Activated CD8-positive, alpha-beta memory T cell treated with anti-CD3 and anti-CD28 coated beads for 36 hours (primary cell): ENCODE data around the gene TPD52L2. TPM values are rescaled to one million over a fixed set of nuclear protein-coding genes. Genes with fewer than 3 reads are reported as not detected.

Source experiments
- CTCF ChIA-PET: fragments of 350-600 bp; sonication (Branson Sonifier 250); formaldehyde crosslinking; loops from one replicate; lab custom pipeline; 2021; ENCODE audit warnings: antibody characterized with exemption; lab: Charles Lee
- POLR2A ChIA-PET: fragments of 350-600 bp; sonication (Branson Sonifier 250); formaldehyde crosslinking; loops from one replicate; lab custom pipeline; 2021; ENCODE audit warnings: antibody characterized with exemption; lab: Charles Lee
- total RNA-seq, 2 experiments: library from RNA; stranded (reverse); gene quantifications; one replicate each; pipeline ENCODE4 v1.2.3, GENCODE V29; 2021

TPD52L2 gene
- total RNA-seq, 2 experiments from 2014 or later = 62.7 to 67.0 TPM

- ChIA-PET POLR2A (no interaction called here), CTCF (interaction anchor here (0.9 kb wide), 1 partner anchor 32 kb away, joined by 3 read pairs; no protein-coding TSS in a partner anchor)
Observed at GRCh38 chr20:63833776-63834490, 31.1 kb upstream of the TPD52L2 start.

GRCh38 chr20:63834491-63834880 is 30.6 kb upstream of the TPD52L2 start:
- POLR2A ChIA-PET = no interaction called here
- CTCF ChIA-PET = no interaction called here

GRCh38 chr20:63835021-63835858 is 29.8 kb upstream of the TPD52L2 start:
- POLR2A ChIA-PET = no interaction called here
- CTCF ChIA-PET = no interaction called here

- ChIA-PET CTCF (interaction anchor here (0.6 kb wide), 1 partner anchor 871 kb away, joined by 3 read pairs; no protein-coding TSS in a partner anchor), POLR2A (no interaction called here)
Observed at GRCh38 chr20:63836458-63837344, 28.4 kb upstream of the TPD52L2 start.

DNA sequence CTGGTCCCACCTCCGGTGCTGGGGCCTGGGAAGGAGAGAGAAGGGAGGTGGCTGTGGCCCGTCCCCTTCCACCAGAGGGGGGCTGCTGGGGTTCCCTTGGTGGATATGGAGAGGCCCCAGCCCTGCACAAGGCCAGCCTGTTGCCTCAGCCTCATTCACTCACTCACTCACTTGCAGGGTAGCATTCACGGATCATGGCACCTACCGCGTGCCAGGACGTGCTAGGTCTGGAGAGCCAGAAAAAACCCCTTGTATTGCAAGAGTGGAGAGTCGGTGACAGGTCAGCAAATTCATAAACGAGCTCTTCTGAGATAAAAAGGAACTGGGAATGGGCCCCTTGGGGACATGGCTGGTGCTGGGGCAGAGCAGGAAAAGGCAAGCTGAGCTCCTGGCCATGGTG is 27.6 kb upstream of the TPD52L2 start:
- POLR2A ChIA-PET = no interaction called here
- CTCF ChIA-PET = no interaction called here

DNA sequence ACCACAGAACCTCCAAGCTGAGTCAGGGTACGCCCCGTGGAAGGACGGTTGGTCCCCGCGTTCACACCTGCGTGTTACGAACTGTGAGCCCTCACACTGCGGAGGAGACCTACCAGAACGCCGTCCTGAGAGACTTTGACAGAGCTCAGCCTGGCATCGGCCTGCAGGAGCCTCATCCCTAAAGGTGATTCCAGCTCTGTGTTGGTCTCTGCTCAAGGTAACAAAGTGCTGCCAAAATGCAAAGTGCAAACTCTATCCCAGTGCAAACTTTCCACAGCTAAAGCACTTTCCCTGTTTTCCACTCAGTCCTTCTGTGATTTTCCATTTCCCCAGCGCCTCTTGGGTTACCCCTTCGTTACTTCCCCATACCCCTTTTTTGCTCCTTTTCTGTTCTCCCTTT is 25.4 kb upstream of the TPD52L2 start:
- ChIA-PET CTCF (no interaction called here), POLR2A (no interaction called here)

GRCh38 chr20:63840405-63840828 is 24.7 kb upstream of the TPD52L2 start:
- POLR2A ChIA-PET = no interaction called here
- CTCF ChIA-PET = no interaction called here

DNA sequence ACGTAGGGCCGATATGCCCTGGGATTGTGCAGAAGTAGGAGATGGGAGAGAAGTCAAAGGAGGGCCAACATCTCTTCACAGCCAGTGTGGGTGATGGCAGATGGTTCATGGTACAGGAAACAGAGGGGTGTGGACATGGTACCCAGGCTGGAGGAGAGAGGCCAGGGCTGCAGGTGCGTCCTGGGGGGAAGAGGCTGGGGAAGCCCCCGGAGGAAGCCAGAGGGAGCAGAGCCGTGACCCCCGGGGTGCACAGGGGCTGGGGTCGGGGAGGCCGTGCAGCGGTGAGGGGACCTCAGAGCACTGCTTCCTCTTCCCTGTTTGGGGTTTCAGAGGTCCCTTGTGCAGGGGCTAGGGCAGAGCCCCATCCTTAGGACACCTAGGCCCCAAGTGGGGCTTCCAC is 22.8 kb upstream of the TPD52L2 start:
- CTCF ChIA-PET = no interaction called here

DNA sequence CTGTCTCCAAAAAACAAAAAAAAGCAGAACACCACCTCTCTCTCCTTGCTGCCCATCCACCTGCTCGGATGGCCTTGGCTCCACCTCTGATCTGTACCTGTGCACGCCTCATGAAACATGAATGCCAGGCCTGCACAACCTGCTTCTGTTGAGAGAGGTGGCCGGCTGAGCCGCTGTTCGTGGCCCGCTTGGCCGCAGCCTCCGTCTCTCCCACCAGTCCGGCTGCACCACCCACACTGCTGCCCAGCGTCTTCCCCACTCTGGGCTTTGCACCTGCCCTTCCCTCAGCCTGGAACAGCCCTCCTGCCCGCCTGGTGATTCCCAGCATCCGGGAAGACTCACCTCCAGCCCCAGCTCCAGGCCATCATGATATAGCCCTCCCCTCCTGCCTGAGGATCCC is 21.8 kb upstream of the TPD52L2 start:
- POLR2A ChIA-PET = no interaction called here

More for the DNA sequence above, 22.8 kb upstream of the TPD52L2 start:
- POLR2A ChIA-PET = no interaction called here

GRCh38 chr20:63843778-63844177 is 21.3 kb upstream of the TPD52L2 start:
- POLR2A ChIA-PET = no interaction called here
- CTCF ChIA-PET = no interaction called here

More for the DNA sequence above, 21.8 kb upstream of the TPD52L2 start:
- CTCF ChIA-PET = no interaction called here

- ChIA-PET POLR2A (no interaction called here), CTCF (no interaction called here)
Observed at GRCh38 chr20:63844511-63844991, 20.5 kb upstream of the TPD52L2 start.

GRCh38 chr20:63846128-63846771 is 18.8 kb upstream of the TPD52L2 start:
- ChIA-PET CTCF (interaction anchor here (0.7 kb wide), 1 partner anchor 439 kb away, joined by 4 read pairs; no protein-coding TSS in a partner anchor), POLR2A (interaction anchor here (0.7 kb wide), 1 partner anchor 101 kb away, joined by 4 read pairs; no protein-coding TSS in a partner anchor)

DNA sequence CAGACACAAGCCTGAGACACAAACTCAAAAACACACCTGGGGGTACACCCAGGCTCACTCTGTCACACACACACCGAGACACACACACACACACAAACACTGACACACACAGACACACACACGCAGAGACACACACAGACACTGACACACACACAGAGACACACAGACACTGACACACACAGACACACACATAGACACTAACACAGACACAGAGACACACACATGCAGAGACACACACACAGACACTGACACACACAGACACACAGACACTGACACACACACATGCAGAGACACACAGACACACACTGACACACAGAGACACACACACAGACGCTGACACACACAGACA is 18.2 kb upstream of the TPD52L2 start:
- CTCF ChIA-PET = interaction anchor here (1.4 kb wide), 1 partner anchor 141 kb away, joined by 3 read pairs; no protein-coding TSS in a partner anchor
- POLR2A ChIA-PET = no interaction called here

- ChIA-PET POLR2A (interaction anchor here (1.1 kb wide), 1 partner anchor 18 kb away, joined by 3 read pairs; the partner anchor contains the start of gene TPD52L2), CTCF (interaction anchor here (0.9 to 1.4 kb wide), 3 partner anchors 61 to 142 kb away, joined by 3 to 4 read pairs (median 3); no protein-coding TSS in a partner anchor)
Observed at GRCh38 chr20:63847237-63848002, 17.6 kb upstream of the TPD52L2 start.

DNA sequence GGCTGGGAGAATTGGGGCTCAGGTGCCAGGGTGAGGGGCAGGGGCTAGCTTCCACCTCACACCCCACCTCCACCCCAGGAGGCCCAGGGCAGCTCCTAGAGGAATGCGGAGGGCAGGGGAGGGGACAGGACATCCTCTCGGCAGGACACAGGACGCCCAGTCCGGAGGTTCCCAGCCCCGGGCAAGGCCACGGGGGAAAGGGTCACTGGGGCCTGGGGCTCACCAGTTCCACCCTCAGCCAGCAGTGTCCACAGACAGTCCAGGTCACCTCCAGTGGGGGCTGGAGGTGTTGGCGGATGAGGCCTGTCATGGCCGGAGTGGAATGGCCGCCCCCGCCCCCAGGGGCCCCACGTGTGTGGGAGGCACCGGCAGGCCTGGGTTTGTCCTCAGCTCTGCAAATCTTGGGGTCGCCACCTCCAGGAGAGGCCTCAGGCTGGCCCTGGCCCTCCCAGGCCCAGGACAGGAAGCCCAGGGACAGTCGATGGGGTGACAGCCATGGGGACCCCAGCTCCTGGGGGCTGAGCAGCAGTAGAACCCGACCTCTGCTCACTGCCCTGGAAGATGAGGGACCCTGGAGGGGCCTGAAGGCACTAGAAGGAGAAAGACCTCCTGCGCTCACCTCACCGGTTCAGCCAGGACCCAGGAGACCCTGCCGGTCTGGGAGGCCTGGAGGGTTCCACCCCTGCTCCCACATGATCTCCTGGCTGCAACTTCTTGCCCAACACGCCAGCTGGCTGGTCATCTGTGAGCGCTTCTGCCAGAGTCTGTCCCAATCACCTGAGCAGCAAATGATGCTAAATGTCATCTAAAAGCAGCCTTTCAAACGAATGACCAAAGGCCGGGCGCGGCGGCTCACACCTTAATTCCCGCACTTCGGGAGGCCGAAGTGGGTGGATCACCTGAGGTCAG is 16.8 kb upstream of the TPD52L2 start:
- ChIA-PET POLR2A (interaction anchor here (1.1 kb wide), 1 partner anchor 17 kb away, joined by 3 read pairs; the partner anchor contains the start of gene TPD52L2), CTCF (interaction anchor here (0.9 to 1.4 kb wide), 3 partner anchors 62 to 143 kb away, joined by 3 to 4 read pairs (median 3); no protein-coding TSS in a partner anchor)

GRCh38 chr20:63850689-63851547 is 14.2 kb upstream of the TPD52L2 start:
- CTCF ChIA-PET = interaction anchor here (0.6 to 0.8 kb wide), 6 partner anchors 13 to 144 kb away, joined by 3 to 4 read pairs (median 4); partner anchors contain the start of genes ARFRP1 and ZGPAT
- POLR2A ChIA-PET = no interaction called here
